ENCODE measurements around the gene BMAL1.

The BMAL1 gene

DNA sequence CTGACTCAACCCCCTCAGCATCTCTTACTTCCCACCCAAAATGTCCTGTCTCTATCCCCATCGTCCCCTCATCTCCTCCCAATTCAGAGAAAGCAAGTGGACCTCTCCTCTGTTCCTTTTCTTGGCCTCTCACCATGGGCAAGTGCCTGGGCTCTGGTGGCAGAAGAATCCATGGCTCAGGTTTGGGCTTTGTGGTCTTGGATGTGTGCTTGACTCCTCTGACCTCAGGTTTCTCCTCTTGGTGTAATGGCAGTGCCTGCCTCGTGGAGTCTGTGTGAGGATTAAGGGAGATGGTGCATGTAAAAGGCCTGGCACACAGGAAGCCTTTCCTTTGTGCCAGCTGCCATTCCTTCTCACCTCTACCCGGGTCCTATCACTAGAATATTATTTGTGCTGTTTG lies 3.2 kb downstream of the BMAL1 start:
- ATAC-seq = no peak
- no peak for TF ChIP-seq ARNTL (CRISPR knock-in tag; IDR thresholded peaks at IDR 0.05; ENCODE audit: borderline replicate concordance, low read depth)
- no peak for TF ChIP-seq SNAI2 (CRISPR knock-in tag; IDR thresholded peaks at IDR 0.05)
- TF ChIP-seq ZC3H10 (CRISPR knock-in tag; IDR thresholded peaks at IDR 0.05) = no peak
- TF ChIP-seq ZFP3 (CRISPR knock-in tag; IDR thresholded peaks at IDR 0.05) = no peak
- TF ChIP-seq ZNF565 (CRISPR knock-in tag; conservative IDR thresholded peaks at IDR 0.05; ENCODE audit: low read depth) = no peak

DNA sequence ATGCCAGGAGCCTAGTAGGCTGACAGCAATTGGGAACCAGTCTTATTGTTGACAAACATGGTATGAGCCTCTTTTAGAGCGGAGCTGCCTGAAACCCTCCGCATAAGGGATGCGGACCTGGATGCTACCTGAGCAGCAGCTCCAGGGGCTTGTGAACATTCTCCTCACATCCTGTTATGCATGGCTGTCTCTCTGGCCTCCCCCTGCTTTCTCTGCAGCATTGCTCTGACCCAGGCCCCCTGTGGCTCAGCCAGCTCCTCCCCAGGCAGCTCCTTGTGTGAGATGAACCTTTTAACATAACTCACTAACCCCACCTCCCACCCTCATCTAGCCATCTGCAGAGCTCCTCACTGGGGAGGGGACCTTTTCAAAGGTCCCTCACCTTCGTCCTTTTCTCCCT lies 6.0 kb downstream of the BMAL1 start:
- no peak for TF ChIP-seq ARNTL (CRISPR knock-in tag; IDR thresholded peaks at IDR 0.05; ENCODE audit: borderline replicate concordance, low read depth)
- no peak for TF ChIP-seq TCF4 (CRISPR knock-in tag; IDR thresholded peaks at IDR 0.05; ENCODE audit: borderline replicate concordance)
- no peak for TF ChIP-seq TOX (CRISPR knock-in tag; IDR thresholded peaks at IDR 0.05; ENCODE audit: borderline replicate concordance)
- TF ChIP-seq ZNF565 (CRISPR knock-in tag; conservative IDR thresholded peaks at IDR 0.05; ENCODE audit: low read depth) = no peak
- TF ChIP-seq ZC3H10 (CRISPR knock-in tag; IDR thresholded peaks at IDR 0.05) = no peak
- no peak for TF ChIP-seq BACH2 (CRISPR knock-in tag; IDR thresholded peaks at IDR 0.05; ENCODE audit: borderline replicate concordance)
- TF ChIP-seq ISL1 (CRISPR knock-in tag; IDR thresholded peaks at IDR 0.05) = no peak
- TF ChIP-seq GLIS3 (CRISPR knock-in tag; IDR thresholded peaks at IDR 0.05) = no peak
- TF ChIP-seq ZFP3 (CRISPR knock-in tag; IDR thresholded peaks at IDR 0.05) = no peak
- no peak for TF ChIP-seq ESRRG (CRISPR knock-in tag; IDR thresholded peaks at IDR 0.05)
- TF ChIP-seq RARB (CRISPR knock-in tag; IDR thresholded peaks at IDR 0.05) = no peak
- ATAC-seq = no peak

DNA sequence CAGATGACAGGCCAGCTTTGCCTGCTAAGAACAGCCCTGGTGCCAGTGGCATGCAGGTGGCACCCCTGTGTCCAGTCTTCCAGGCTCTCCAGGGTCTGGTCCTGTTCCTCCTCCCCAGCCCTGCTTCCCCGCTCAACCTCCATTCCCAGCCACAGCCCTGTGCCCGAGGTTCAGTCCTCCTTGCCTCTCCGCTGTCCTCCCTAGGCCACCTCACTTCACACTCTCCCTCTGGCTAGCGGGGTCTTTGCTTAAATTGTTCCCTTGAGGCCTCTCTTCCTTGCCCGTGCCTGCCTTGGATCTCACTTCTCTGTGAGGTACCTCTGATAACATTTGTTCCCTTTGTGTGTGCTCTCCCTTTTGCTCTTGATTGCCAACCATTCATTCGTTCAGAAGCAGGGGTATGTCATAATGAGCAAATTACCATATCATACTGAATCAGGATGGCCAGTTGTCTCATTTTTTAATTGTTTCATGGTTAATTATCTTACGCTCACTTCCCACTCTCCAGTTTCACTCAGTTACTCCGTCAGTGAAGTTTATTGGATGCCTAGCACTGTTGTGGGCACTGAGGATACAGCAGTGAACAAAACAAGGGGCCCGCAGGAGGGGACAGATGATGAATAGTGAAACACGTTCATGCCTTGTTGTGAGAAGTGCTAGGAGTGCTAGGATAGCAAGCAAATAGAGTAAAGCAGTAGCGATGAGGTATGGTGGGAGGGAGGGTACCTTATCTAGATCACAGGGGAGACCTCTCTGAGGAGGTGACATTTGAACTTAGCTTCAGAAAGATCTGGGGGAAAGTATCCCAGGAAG lies 7.4 kb downstream of the BMAL1 start:
- TF ChIP-seq GLIS3 (CRISPR knock-in tag; IDR thresholded peaks at IDR 0.05) = no peak
- TF ChIP-seq ZFP30 (CRISPR knock-in tag; IDR thresholded peaks at IDR 0.05) = no peak
- no peak for ATAC-seq

DNA sequence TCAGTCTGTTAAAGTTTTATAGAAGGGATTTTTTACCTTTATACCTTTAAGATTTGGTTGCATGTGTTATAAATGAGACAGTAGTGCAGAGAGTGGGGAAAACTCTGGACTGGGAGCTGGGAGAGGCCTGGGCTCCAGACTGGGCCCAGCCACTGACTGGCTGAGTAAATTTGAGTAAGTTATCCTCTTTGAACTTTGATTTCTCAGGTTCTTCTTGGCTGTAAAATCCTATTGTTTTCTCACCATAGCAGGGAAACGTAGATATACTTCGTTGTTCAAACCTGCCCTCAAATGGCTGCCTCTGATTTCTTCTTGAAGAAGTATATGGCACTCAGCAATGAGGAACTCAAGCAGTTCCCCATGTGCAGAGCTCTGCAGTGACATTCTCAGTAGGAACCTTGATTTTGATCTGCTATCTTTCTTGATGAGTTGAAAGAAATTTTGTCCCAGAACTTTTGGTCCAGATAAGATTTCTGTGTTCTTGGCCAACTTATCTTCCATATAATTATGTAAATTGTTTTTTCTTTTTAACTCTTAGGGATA lies 8.8 kb downstream of the BMAL1 start:
- no peak for ATAC-seq
- TF ChIP-seq, protein P1, sequence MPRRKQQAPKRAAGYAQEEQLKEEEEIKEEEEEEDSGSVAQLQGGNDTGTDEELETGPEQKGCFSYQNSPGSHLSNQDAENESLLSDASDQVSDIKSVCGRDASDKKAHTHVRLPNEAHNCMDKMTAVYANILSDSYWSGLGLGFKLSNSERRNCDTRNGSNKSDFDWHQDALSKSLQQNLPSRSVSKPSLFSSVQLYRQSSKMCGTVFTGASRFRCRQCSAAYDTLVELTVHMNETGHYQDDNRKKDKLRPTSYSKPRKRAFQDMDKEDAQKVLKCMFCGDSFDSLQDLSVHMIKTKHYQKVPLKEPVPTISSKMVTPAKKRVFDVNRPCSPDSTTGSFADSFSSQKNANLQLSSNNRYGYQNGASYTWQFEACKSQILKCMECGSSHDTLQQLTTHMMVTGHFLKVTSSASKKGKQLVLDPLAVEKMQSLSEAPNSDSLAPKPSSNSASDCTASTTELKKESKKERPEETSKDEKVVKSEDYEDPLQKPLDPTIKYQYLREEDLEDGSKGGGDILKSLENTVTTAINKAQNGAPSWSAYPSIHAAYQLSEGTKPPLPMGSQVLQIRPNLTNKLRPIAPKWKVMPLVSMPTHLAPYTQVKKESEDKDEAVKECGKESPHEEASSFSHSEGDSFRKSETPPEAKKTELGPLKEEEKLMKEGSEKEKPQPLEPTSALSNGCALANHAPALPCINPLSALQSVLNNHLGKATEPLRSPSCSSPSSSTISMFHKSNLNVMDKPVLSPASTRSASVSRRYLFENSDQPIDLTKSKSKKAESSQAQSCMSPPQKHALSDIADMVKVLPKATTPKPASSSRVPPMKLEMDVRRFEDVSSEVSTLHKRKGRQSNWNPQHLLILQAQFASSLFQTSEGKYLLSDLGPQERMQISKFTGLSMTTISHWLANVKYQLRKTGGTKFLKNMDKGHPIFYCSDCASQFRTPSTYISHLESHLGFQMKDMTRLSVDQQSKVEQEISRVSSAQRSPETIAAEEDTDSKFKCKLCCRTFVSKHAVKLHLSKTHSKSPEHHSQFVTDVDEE (CRISPR knock-in tag; IDR thresholded peaks at IDR 0.05) = no peak
- no peak for TF ChIP-seq PPARA (CRISPR knock-in tag; IDR thresholded peaks at IDR 0.05; ENCODE audit: borderline replicate concordance)
- no peak for TF ChIP-seq CSDC2 (CRISPR knock-in tag; IDR thresholded peaks at IDR 0.05)
- no peak for TF ChIP-seq ZC3H10 (CRISPR knock-in tag; IDR thresholded peaks at IDR 0.05)
- no peak for TF ChIP-seq ZNF70 (CRISPR knock-in tag; IDR thresholded peaks at IDR 0.05)
- TF ChIP-seq TOX (CRISPR knock-in tag; IDR thresholded peaks at IDR 0.05; ENCODE audit: borderline replicate concordance) = no peak
- TF ChIP-seq SNAI2 (CRISPR knock-in tag; IDR thresholded peaks at IDR 0.05) = no peak
- no peak for TF ChIP-seq TCF4 (CRISPR knock-in tag; IDR thresholded peaks at IDR 0.05; ENCODE audit: borderline replicate concordance)
- no peak for TF ChIP-seq BACH2 (CRISPR knock-in tag; IDR thresholded peaks at IDR 0.05; ENCODE audit: borderline replicate concordance)
- TF ChIP-seq ZFP3 (CRISPR knock-in tag; IDR thresholded peaks at IDR 0.05) = no peak

DNA sequence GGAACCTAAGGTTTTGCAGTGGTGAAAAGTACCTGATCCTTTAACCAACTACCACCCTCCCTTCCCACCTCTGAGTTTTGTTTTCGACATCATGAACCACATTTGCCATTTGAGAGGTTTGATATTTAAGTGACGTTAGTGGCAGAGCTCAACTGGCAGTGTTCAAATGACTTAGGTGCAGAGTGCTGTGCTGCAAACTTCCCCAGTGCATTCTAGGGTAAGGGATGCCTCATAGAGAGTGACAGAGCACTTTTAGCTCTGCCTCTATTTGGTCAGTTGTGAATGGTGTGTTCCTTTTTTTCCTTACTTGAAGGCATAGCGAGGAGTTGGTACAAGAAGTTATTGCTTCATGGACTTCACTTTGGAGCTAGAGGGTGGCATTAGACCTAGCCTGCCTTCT lies 9.4 kb downstream of the BMAL1 start:
- TF ChIP-seq GLIS3 (CRISPR knock-in tag; IDR thresholded peaks at IDR 0.05) (no peak), ZFP3 (CRISPR knock-in tag; IDR thresholded peaks at IDR 0.05) (no peak), ARNTL (CRISPR knock-in tag; IDR thresholded peaks at IDR 0.05; ENCODE audit: borderline replicate concordance, low read depth) (no peak), CSDC2 (CRISPR knock-in tag; IDR thresholded peaks at IDR 0.05) (no peak), ZNF70 (CRISPR knock-in tag; IDR thresholded peaks at IDR 0.05) (no peak), OSR1 (CRISPR knock-in tag; IDR thresholded peaks at IDR 0.05) (no peak), PPARA (CRISPR knock-in tag; IDR thresholded peaks at IDR 0.05; ENCODE audit: borderline replicate concordance) (no peak), ZNF565 (CRISPR knock-in tag; conservative IDR thresholded peaks at IDR 0.05; ENCODE audit: low read depth) (no peak), ISL1 (CRISPR knock-in tag; IDR thresholded peaks at IDR 0.05) (no peak), RARB (CRISPR knock-in tag; IDR thresholded peaks at IDR 0.05) (no peak), SNAI2 (CRISPR knock-in tag; IDR thresholded peaks at IDR 0.05) (no peak), BACH2 (CRISPR knock-in tag; IDR thresholded peaks at IDR 0.05; ENCODE audit: borderline replicate concordance) (no peak), TCF4 (CRISPR knock-in tag; IDR thresholded peaks at IDR 0.05; ENCODE audit: borderline replicate concordance) (no peak), TOX (CRISPR knock-in tag; IDR thresholded peaks at IDR 0.05; ENCODE audit: borderline replicate concordance) (no peak), ZFP30 (CRISPR knock-in tag; IDR thresholded peaks at IDR 0.05) (no peak)
- TF ChIP-seq, protein P2, sequence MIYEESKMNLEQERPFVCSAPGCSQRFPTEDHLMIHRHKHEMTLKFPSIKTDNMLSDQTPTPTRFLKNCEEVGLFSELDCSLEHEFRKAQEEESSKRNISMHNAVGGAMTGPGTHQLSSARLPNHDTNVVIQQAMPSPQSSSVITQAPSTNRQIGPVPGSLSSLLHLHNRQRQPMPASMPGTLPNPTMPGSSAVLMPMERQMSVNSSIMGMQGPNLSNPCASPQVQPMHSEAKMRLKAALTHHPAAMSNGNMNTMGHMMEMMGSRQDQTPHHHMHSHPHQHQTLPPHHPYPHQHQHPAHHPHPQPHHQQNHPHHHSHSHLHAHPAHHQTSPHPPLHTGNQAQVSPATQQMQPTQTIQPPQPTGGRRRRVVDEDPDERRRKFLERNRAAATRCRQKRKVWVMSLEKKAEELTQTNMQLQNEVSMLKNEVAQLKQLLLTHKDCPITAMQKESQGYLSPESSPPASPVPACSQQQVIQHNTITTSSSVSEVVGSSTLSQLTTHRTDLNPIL (CRISPR knock-in tag; IDR thresholded peaks at IDR 0.05; ENCODE audit: low read depth) = no peak
- TF ChIP-seq, protein P1 (CRISPR knock-in tag; IDR thresholded peaks at IDR 0.05) = no peak
- TF ChIP-seq, protein P3, sequence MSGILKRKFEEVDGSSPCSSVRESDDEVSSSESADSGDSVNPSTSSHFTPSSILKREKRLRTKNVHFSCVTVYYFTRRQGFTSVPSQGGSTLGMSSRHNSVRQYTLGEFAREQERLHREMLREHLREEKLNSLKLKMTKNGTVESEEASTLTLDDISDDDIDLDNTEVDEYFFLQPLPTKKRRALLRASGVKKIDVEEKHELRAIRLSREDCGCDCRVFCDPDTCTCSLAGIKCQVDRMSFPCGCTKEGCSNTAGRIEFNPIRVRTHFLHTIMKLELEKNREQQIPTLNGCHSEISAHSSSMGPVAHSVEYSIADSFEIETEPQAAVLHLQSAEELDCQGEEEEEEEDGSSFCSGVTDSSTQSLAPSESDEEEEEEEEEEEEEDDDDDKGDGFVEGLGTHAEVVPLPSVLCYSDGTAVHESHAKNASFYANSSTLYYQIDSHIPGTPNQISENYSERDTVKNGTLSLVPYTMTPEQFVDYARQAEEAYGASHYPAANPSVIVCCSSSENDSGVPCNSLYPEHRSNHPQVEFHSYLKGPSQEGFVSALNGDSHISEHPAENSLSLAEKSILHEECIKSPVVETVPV (CRISPR knock-in tag; IDR thresholded peaks at IDR 0.05) = no peak
- no peak for ATAC-seq
